Bronchial epithelial cell (primary cell): Measurements from ENCODE around the gene TBATA. TPM values are rescaled to one million over a fixed set of nuclear protein-coding genes. Genes with fewer than 3 reads are reported as not detected.

ENCODE experiments used
- DNase-seq: peaks from one replicate; pipeline ENCODE4 v3.0.0-alpha.2; 2010; ENCODE audit warnings: low read depth
- FAIRE-seq: peaks from 2 replicates; lab custom pipeline; 2011; peaks lifted over from hg19 to GRCh38; lab: Jason Lieb, UNC
- H3K27me3 ChIP-seq: 2 replicates; pipeline ENCODE4 v1.5.1; 2011; ENCODE audit warnings: low read length; ENCODE audit not compliant: control insufficient read depth, insufficient read depth
- H3K36me3 ChIP-seq: 2 replicates; pipeline ENCODE4 v1.5.1; 2011; ENCODE audit warnings: low read length; ENCODE audit not compliant: control insufficient read depth, insufficient read depth
- H3K4me3 ChIP-seq: 2 replicates; pipeline ENCODE4 v1.5.1; 2011; ENCODE audit warnings: mild to moderate bottlenecking, low read depth, low read length, control low read depth
- CTCF ChIP-seq: IDR thresholded peaks from 2 replicates; pipeline ENCODE4 v1.5.1; 2011; ENCODE audit warnings: mild to moderate bottlenecking, moderate library complexity, low read length, control low read depth, inconsistent platforms; ENCODE audit not compliant: insufficient read depth, severe bottlenecking
- total RNA-seq: library from RNA; depleted of rRNA; stranded (reverse); fragments of >200 nt; gene quantifications from 2 replicates; pipeline ENCODE4 v1.2.1, GENCODE V29; 2014

TBATA gene
- total RNA-seq, 1 donor from 2014 or later, result not detected

GRCh38 chr10:70748801-70749573, 36.2 kb downstream of the TBATA start:
- DNase-seq (no peak), FAIRE-seq (no peak)
- TF ChIP-seq CTCF, result no peak
- Histone ChIP-seq H3K4me3 (no peak overlapping the region), H3K36me3 (no peaks in the 10 kb centered on the region), H3K27me3 (peaks cover 2% of the 10 kb centered on the region)

DNA sequence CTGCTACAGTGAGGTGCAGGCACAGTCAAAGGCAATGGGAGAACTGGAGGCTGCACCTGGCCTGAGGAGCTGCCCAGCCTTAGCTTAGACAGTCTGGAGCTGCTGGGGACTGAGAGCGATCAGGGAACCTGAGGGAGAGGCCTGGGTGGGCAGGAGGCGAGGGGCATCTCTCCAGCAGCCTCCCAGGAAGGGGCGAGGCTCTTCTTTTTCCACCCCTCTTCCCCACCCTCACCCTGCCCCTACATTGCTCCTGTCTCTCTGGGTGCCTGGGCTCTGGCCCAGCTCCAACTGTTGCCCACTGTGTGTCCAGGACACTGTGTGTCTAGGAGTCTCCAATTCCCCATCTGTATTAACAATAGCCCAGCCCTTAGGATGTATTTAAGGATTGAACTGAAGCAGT, 36.9 kb downstream of the TBATA start:
- H3K36me3 ChIP-seq, result no peaks in the 10 kb centered on the region
- H3K4me3 ChIP-seq, result no peak overlapping the region
- H3K27me3 ChIP-seq, result peaks cover 2% of the 10 kb centered on the region
- FAIRE-seq (no peak), DNase-seq (no peak)
- TF ChIP-seq CTCF, result no peak

DNA sequence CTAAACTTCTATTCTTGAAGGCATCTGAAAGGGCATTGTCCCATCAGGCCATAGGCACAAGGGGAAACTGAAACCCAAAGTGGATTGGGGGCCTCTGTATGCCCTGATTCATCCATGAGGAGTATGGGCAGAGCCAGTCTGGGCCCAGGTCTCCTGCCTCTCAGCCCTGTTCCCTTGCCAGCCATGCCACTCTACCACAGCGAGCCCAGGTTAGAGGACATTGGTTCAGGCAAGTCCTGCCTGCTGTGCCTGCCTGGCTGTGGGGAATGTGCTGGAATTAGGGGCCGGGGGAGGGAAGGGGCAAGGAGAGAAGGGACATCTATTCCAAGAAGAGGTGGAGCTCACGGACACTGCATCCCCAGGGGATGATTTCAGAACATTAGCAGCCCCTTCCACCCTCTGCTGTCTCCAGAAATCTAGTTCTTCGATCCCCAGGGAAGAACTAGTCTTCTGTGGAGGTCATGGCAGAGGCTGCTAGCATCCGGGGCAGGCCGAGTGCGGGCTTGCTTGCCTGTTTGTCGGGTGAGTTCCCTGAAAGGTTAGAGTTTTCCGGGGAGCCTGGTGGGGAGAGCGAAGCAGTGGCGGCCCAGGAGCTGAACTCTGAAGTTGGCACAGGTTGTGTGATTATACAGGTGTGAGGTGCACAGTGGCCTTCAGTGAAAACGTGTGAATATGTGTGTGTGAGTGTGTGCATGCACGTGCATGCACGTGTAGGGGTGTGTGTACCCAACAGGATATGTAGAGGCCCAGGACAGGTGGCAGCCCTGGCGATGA, 37.8 kb downstream of the TBATA start:
- no peak overlapping the region for H3K4me3 ChIP-seq
- FAIRE-seq, result peak; percentile 84
- no peak for TF ChIP-seq CTCF
- DNase-seq, result no peak
- peaks cover 5% of the 10 kb centered on the region for H3K27me3 ChIP-seq
- H3K36me3 ChIP-seq, result no peaks in the 10 kb centered on the region

DNA sequence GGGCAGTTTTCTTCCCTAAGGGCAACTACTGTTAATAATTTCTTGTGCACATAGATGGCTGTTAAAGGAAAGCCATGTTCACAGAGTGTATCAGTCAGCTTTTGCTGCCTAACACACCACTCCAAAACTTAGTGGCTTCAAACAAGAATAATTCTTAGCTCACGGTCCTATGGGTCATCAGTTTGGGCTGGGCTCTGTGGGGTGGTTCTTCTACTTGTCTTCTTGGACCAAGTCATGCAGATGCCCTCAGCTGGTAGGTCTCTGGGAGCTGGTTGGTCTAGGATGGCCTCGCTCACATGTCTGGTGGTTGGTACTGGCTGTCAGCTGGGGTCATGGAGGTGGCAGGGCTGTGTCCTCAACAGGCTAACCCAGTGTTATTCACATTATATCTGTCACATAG, 39.6 kb downstream of the TBATA start:
- no peak for DNase-seq
- no peak overlapping the region for H3K4me3 ChIP-seq
- FAIRE-seq, result no peak
- TF ChIP-seq CTCF, result no peak
- no peaks in the 10 kb centered on the region for H3K36me3 ChIP-seq
- peaks cover 5% of the 10 kb centered on the region for H3K27me3 ChIP-seq

DNA sequence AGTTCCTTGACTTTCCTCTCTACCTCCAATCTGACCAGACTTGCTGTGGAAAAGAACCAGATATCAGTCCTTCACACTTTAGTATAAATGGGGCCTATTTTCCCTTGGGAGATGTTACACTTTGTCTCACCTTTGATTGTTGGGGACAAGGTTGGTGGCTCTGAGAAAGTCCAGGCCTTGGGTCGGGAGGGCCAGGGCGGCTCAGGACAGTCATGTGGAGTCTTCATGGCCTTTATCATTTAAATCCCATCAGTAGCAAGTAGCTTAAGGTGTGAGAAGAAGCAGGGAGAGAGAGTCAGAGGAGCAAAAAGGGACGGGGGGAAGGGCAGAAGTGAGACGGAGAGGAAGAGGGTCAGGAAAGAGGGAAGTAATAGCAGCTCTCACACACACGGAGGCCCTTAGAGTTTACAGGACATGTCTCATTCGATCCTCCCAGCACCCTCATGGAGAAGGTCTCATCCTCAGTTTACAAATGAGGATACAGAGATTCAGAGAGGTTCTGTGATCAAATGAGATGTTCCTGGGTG, 40.5 kb downstream of the TBATA start:
- TF ChIP-seq CTCF, result no peak
- Histone ChIP-seq H3K36me3 (no peaks in the 10 kb centered on the region), H3K27me3 (peaks cover 5% of the 10 kb centered on the region), H3K4me3 (no peak overlapping the region)
- FAIRE-seq, result no peak
- DNase-seq, result no peak
